Colonic mucosa (tissue), 4 donors: ENCODE results near the gene NR2C2AP. TPM values are rescaled to one million over a fixed set of nuclear protein-coding genes. Genes with fewer than 3 reads are reported as not detected.
"Not testable (repeated sequence)": the region's sequence is repeated elsewhere in the genome, so short reads cannot be mapped to it uniquely, and the experiment has no call there.

Experiments
- DNase-seq: peaks from one replicate; pipeline ENCODE4 v3.0.0-alpha.2; 2020
- H3K27ac ChIP-seq: fragments of 200-600 bp; one replicate; pipeline ENCODE4 v1.8.0; 2021
- H3K27me3 ChIP-seq: fragments of 200-600 bp; one replicate; pipeline ENCODE4 v1.8.0; 2021
- H3K36me3 ChIP-seq: fragments of 200-600 bp; one replicate; pipeline ENCODE4 v1.8.0; 2021
- H3K4me1 ChIP-seq: fragments of 200-600 bp; one replicate; pipeline ENCODE4 v1.8.0; 2021; ENCODE audit warnings: mild to moderate bottlenecking
- H3K4me3 ChIP-seq: fragments of 200-600 bp; one replicate; pipeline ENCODE4 v1.8.0; 2021
- H3K9ac ChIP-seq, 2 donors: one replicate each; pipeline ENCODE4 v1.7.0; 2013; ENCODE audit warnings: control low read depth in 2 of 2, low read depth in 2 of 2, low read length in 2 of 2
- H3K9me3 ChIP-seq: fragments of 200-600 bp; one replicate; pipeline ENCODE4 v1.8.0; 2021
- intact Hi-C: fragments of 100-400 bp; cut with DNase I; formaldehyde crosslinking; loops from one replicate; pipeline ENCODE4 v1.14.1; 2022
- total RNA-seq, 2 donors: library from RNA; stranded (reverse); fragmentation: NEBNext Ultra II Directional in 1 of 2; extraction: Animal tissue kit (Norgen Biotek cat#: 25700) in 1 of 2; gene quantifications; one replicate each; pipeline ENCODE4 v1.2.1, GENCODE V29; 2021
- TF ChIP-seq, protein P1 (sequence below): fragments of 200-600 bp; IDR thresholded peaks from one replicate; pipeline ENCODE4 v1.8.0; 2022; ENCODE audit warnings: antibody characterized with exemption, mild to moderate bottlenecking
- donor health status: healthy.
- donor health status: DM: no; HTN: no; CAD: no.
- donor health status: DM: no; HTN: no; CAD: no.

NR2C2AP gene
- total RNA-seq, 2 donors from 2014 or later, result 8.1 to 29.5 TPM

DNA sequence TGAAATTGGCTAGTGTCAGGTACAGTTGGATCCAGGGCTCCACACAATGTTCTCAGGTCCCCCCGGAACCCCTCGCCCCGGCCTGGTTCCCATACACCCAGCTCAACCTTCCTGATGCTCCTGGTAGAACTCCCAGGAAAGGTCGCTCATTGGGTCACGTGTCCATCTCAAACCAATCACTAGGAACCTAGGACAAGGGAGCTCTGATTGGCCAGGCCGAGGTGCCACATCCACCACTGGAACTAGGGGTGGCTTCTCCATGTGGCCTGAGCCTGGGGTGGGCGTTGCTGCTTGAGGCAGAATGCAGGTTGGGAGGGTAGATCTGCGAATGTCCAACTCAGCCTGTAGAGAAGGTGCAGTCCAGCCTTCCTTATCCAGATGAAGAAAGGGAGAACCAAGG is 26.3 kb downstream of the NR2C2AP start:
- intact Hi-C loops, result no loop called here
- TF ChIP-seq, protein P1, sequence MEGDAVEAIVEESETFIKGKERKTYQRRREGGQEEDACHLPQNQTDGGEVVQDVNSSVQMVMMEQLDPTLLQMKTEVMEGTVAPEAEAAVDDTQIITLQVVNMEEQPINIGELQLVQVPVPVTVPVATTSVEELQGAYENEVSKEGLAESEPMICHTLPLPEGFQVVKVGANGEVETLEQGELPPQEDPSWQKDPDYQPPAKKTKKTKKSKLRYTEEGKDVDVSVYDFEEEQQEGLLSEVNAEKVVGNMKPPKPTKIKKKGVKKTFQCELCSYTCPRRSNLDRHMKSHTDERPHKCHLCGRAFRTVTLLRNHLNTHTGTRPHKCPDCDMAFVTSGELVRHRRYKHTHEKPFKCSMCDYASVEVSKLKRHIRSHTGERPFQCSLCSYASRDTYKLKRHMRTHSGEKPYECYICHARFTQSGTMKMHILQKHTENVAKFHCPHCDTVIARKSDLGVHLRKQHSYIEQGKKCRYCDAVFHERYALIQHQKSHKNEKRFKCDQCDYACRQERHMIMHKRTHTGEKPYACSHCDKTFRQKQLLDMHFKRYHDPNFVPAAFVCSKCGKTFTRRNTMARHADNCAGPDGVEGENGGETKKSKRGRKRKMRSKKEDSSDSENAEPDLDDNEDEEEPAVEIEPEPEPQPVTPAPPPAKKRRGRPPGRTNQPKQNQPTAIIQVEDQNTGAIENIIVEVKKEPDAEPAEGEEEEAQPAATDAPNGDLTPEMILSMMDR, result no peak
- H3K27me3 ChIP-seq, result no peaks in the 10 kb centered on the region
- no peaks in the 10 kb centered on the region for H3K4me1 ChIP-seq
- peaks cover 1% of the 10 kb centered on the region for H3K36me3 ChIP-seq
- H3K4me3 ChIP-seq, result no peak overlapping the region
- no peaks in the 10 kb centered on the region for H3K9me3 ChIP-seq
- H3K9ac ChIP-seq, result no peak overlapping the region
- no peak overlapping the region for H3K27ac ChIP-seq
- no peak for DNase-seq

DNA sequence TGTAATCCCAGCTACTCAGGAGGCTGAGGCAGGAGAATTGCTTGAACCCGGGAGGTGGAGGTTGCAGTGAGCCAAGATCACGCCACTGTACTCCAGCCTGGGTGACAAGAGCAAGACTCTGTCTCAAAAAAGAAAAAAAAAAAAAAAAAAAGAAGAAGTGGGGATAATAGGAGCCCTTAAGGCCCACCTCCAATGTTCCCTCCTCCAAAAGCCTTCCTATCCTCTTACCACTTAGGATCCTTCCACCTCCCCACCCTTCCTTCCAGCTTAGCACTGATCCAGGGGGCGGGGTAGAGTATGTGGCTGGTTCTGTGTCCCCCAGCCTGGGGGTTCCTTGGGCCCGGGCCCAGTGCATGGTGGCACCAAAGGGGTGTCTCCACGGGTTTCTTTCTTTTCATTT is 30.0 kb downstream of the NR2C2AP start:
- H3K9me3 ChIP-seq, H3K9ac ChIP-seq, H3K27ac ChIP-seq, DNase-seq, H3K27me3 ChIP-seq, intact Hi-C loops, H3K4me1 ChIP-seq, H3K36me3 ChIP-seq, H3K4me3 ChIP-seq: not testable (repeated sequence)

DNA sequence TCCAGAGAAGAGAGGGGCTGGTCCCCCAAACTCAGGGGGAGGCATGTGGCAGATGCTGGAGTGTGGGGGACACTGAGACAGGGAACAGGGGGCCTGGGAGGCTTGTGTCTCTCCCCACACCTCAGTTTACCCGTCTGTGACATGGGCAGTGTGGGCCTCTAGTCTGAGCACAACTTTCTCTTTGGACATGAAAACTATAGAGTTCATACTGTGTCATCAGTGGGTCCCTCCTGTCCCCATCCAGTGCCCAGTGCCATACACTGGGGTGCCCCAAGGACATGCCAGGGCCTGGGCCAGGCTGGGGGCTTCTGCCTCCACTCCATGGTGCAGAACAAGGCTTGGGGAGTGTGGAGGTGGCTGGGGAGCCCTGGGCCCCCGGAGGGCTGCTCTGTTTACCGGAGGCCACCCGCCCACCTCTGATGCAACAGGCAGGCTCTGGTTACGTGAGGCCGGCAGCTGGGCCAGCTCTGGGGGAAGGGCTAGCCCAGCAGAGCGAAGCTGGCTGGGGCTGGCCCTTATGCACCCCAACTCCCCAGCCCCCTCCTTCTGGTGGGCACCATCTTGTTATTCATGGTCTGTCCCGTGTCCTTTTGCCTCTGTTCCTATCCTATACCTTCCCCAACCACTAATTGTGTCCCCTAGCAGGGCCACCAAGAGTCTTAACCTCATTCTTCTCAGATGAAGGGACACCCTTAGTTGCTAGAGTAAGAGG is 31.2 kb downstream of the NR2C2AP start:
- no peak overlapping the region for H3K4me3 ChIP-seq
- no peaks in the 10 kb centered on the region for H3K36me3 ChIP-seq
- H3K9me3 ChIP-seq, result no peaks in the 10 kb centered on the region
- intact Hi-C loops, result no loop called here
- no peak overlapping the region for H3K27ac ChIP-seq
- no peaks in the 10 kb centered on the region for H3K27me3 ChIP-seq
- no peak overlapping the region for H3K9ac ChIP-seq
- H3K4me1 ChIP-seq, result peaks cover 6% of the 10 kb centered on the region
- TF ChIP-seq, protein P1, result no peak
- DNase-seq, result no peak

DNA sequence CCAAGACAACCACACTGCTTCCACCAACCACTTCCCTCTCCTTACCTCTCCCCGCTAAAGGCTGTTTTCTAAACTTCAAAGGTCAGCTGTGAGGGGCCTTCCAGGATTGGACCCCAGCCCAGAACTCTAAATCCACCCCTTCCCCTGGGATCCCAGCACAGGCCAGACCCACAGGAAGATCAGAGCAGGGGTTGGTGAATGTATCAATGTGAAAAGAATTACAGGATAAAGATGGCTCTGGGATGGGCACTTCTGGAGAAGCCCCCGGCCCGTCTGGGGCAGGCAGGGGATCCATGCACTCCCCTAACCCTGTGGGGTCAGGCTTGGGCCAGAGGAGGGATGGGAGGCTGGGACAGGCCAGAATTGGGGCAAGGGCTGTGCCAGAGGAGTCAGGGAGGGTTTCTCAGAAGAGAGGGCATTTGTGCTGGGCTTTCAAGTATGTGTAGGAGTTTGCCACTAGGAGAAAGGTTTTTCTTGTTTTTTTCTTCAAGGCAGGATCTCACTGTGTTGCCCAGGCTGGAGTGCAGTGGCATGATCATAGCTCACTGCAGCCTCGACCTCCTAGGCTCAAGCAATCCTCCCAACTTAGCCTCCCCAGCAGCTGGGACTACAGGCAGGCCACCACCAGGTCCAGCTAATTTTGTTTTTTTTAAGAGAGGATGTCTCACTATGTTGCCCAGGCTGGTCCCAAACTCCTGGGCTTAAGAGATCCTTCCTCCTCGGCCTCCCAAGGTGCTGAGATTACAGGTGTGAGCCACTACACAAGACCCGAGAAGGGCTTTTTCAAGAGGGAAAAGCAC is 32.1 kb downstream of the NR2C2AP start:
- peaks cover 6% of the 10 kb centered on the region for H3K4me1 ChIP-seq
- H3K9me3 ChIP-seq, result no peaks in the 10 kb centered on the region
- TF ChIP-seq, protein P1, result no peak
- DNase-seq, result no peak
- H3K36me3 ChIP-seq, result no peaks in the 10 kb centered on the region
- no peak overlapping the region for H3K9ac ChIP-seq
- no peaks in the 10 kb centered on the region for H3K27me3 ChIP-seq
- no peak overlapping the region for H3K4me3 ChIP-seq
- H3K27ac ChIP-seq, result no peak overlapping the region
- intact Hi-C loops, result no loop called here

DNA sequence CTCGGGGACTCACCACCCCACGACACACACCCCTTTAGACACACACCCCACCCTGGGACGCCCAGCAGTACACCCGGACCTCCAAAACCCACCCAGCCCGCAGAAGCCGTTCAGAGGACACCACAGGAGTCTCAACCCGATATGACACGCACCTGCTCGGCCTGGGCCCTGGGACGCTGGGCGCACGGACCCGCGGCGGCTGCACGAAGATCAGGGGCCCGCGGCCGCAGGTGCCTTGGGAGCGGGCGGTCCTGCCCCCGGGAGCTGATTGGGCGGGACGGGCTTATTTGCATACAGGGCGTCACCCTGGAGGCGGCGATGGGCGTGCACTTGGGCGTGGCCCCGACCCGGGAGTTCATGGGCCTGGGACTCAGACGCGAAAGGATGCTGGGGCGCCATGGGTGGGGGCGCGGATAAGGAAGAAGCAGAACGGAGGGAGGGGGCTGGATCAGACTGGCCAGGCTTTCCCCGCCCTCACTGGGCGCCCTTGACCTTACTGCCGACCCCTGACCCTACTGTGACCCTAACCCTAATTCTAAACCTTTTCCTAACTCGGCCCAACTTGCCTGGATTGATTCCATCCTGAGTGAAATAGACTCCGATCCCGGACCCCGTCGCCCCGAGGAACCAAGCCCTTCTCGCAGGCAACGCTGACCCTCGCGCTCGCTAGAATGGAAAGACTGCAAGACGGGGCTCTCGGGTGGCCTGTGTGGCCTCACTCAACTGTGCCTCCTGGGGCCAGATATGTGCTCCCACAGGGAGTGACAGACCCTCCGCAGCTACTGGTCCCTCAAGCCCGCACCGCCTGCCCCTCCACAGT is 33.0 kb downstream of the NR2C2AP start, which contains the start of gene MEF2B:
Gene MEF2B, minus strand, starts transcription at position 211 of the 820 bp plus-strand sequence. CDS start 19,528 bp downstream, outside the sequence.
- Histone ChIP-seq H3K36me3 (no peaks in the 10 kb centered on the region), H3K9ac (peak within 1 kb of the TSS in 1 of 2 donors; percentile 50), H3K27ac (no peak within 1 kb of the TSS), H3K4me1 (peaks cover 6% of the 10 kb centered on the region), H3K4me3 (peak within 1 kb of the TSS; percentile 27), H3K27me3 (no peaks in the 10 kb centered on the region), H3K9me3 (no peaks in the 10 kb centered on the region)
- intact Hi-C loops, result no loop called here
- DNase-seq, result peak; percentile 80
- TF ChIP-seq, protein P1, result no peak
